ENCODE measurements around the gene STT3B. TPM values are rescaled to one million over a fixed set of nuclear protein-coding genes. Genes with fewer than 3 reads are reported as not detected.

Gene STT3B
- total RNA-seq, 1 donor from 2014 or later, result 190 TPM

GRCh38 chr3:31515486-31516284, 17.0 kb upstream of the STT3B start:
- FAIRE-seq (no peak), DNase-seq (ENCODE audit: low spot score in 2 of 2) (no peak)

DNA sequence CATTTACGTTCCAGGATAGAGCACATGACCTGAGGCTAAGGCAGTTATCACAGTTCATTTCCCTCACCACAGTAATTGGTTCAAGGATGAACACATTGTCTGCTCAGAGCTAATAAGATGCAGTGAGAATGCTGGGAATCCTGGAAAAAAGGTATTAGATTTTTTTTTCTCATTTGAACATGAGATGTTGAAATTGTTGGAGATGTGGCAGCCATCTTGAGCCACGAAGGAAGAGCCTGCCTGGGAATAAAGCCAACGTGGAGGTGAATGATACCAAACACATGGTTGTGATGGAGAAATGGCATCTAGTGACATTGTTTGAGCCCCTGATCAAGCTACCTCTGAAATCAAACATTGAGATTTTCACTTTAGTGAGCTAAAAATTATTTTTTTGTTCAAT, 16.0 kb upstream of the STT3B start:
- FAIRE-seq, result no peak
- DNase-seq (ENCODE audit: low spot score in 2 of 2), result no peak

DNA sequence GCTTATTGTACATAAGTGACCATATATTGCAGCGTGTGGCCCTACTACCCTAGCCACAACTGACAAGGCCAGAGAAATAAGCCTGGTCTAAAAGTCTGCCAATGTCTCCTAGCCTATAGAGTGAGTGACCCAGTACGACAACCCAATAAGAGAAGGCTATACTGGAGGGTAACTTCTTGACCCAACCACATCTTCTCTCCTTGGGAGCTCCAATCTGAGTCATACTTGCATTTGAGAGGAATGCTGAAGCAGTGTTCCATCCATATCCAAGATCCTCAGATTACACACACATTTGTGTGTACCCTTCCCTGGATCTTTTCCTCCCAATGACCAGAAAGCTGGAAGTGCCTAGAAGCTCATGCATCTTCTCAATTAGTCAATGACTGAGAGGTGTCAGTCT, 11.3 kb upstream of the STT3B start:
- DNase-seq (ENCODE audit: low spot score in 2 of 2) (no peak), FAIRE-seq (no peak)

GRCh38 chr3:31522152-31522551, 10.6 kb upstream of the STT3B start:
- FAIRE-seq (no peak), DNase-seq (ENCODE audit: low spot score in 2 of 2) (no peak)

DNA sequence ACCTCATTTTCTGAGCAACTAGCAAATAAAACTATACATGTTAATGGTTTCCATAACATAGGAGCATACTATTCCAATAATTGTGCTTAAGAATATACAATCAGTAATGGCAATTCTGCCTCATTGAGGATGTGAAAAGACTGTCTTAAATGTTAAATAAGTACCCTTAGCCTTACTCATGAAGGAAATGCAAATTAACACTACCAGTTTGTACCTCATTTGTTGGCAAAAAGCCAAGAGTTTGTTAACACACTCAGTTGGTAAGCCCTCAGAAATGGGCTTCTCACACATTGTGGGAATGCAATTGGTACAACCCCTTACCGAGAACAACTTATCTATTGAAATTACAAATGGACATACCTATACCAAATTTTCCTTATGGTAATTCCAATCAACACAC, 9.2 kb upstream of the STT3B start:
- FAIRE-seq (no peak), DNase-seq (ENCODE audit: low spot score in 2 of 2) (no peak)

- FAIRE-seq (no peak), DNase-seq (ENCODE audit: low spot score in 2 of 2) (no peak)
These were observed 7.2 kb upstream of the STT3B start for GRCh38 chr3:31525532-31525931.

DNA sequence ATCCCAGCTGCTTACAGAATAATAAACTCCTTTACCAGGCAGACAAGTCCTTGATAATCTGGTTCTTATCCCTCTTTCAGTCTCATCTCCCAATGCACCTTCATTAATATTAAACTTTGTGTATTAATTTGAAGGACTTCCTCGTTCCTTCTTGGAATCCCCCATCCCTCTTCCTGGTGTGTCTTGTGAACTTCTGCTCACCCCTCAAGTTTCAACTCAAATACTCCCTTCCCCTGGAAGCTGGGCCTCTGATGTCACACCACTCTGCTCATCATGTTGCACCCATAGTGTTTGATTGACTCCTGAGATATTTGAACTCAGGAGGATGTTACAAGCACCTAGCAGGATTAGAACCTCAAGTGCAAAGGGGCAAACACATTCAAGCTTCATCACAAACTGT, 3.3 kb upstream of the STT3B start:
- DNase-seq (ENCODE audit: low spot score in 2 of 2) (no peak), FAIRE-seq (no peak)

DNA sequence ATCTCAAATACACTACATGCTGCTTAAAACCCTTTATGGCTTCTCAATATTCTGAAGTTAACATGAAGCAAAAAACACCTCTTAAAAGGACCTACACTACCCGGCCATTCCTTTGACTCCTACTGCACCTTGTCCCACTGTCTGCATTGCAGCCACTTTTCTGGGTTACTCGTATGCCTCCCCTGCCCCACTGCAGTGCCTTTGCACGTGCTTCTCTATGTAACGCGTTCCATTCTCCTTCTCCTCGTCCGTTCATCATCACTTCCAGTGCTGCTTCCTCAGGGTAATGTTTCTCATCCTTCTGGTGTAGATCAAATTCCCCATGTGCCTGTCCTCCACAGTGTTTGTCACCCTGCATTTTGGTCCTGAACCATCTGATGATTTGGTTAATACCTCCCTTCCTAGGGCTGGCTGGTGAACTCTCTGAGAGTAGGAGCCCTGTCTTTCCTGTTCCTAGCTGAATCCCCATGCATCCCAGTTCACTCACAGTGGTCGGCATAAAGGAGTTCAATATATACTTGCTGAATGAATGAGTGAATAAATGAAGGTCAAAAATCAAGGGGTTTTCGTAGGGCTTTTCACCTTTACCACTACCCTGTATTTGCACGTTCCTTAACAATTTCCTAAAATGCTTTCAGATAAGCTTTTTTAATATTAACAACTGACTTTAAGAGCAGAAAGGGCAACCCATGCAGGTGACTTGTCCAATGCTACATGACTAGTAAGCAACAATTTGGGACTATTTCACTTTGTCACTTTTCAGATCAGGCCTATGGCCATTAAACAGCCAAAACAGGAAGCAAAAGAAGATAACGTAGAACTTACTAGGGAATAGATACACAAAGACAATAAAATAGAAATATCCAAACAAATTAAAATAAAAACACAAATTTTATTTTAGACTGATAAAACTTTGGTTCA, 2.4 kb upstream of the STT3B start:
- no peak for DNase-seq (ENCODE audit: low spot score in 2 of 2)
- no peak for FAIRE-seq

GRCh38 chr3:31530960-31531335, 1.8 kb upstream of the STT3B start:
- no peak for FAIRE-seq
- no peak for DNase-seq (ENCODE audit: low spot score in 2 of 2)

DNA sequence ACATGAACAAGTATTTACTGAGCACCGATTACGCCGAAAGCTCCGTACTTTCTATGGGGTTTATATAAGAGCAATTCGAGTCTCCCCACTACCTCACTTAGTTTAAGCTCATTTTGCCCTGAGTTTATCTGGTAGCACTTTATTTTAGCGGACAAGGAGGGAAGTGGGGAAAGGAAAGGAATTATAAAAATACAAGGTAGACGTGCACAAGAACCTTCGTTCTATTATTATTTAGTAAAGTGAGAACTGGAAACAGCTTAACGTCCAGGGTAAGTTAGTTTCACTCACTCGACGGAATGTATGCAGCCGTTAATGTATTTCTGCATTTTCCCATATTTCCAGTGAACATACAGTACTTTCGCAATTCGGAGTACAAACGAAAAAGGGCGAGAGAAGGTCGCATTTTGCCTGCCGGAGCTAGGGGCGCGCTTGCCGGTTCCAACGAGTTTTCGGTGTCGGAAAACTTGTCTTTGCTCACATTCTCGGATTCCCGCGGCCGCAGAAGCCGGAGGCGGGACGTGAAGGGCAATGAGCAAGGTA, 1.2 kb upstream of the STT3B start:
- no peak for DNase-seq (ENCODE audit: low spot score in 2 of 2)
- no peak for FAIRE-seq

GRCh38 chr3:31531992-31532586, 636 bp upstream of the STT3B start:
- FAIRE-seq, result peak; percentile 60

DNA sequence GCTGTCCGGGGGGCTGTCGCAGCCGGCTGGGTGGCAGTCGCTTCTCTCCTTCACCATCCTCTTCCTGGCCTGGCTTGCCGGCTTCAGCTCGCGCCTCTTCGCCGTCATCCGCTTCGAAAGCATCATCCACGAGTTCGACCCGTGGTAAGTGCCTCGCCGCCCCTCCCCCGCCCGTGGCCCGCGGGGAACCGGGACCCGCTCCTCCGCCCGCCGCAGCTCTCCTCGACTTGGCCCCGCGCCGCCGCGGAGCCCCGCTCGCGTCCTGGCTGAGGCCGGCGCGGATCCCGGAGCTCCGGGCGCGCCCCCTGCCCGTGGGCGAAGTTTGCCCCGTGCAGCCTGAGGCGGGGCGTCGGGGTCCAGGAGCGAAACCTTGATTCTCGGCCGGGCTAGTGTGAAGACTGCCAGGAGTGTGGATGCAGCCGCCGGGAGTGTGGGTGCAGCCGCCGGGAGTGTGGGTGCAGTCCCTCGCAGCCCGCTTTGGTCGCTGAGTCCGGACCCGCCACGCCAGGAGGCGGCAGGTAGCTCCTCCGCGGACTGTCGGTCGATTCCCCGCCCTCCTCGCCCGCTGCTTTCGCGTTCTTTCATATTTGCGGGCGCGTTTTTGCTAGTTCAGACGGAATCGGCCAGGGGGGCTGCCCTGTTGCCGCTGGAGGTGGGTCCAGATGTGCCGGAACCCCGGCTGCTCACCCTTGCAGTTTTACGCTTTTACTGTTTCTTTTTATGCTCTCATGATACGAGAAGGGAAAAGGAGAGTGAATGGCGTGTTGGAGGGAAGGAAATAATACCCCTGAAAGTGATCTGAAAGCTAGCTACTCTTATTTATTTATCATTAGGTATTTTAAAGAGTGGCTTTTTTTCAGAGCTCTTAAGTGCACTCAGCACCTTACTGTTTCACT, 692 bp downstream of the STT3B start:
- no peak for FAIRE-seq
- DNase-seq (ENCODE audit: low spot score in 2 of 2), result peak; percentile 42 to 64

More at GRCh38 chr3:31531992-31532586, 636 bp upstream of the STT3B start:
- peak; percentile 98 to 99 for DNase-seq (ENCODE audit: low spot score in 2 of 2)

DNA sequence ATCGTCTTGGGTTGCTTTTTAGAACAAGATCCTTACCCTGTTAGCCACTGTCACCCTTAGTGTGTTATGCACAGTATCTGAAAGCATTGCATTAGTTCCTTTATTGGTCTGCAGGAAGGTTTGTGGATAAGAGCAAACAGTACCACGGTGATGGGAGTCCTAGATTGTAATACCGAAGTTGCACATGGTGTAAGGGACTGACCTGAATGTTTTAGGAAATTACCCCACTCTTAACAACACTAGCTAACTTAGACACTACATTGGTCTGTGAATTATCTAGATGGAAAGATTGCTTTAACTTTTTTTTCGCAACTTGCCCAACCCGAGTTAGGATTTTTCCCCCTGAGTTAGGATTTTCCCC, 1.3 kb downstream of the STT3B start:
- DNase-seq (ENCODE audit: low spot score in 2 of 2), result no peak
- no peak for FAIRE-seq

- DNase-seq (ENCODE audit: low spot score in 2 of 2) (no peak), FAIRE-seq (no peak)
These were observed 3.8 kb downstream of the STT3B start for GRCh38 chr3:31536497-31536896.

DNA sequence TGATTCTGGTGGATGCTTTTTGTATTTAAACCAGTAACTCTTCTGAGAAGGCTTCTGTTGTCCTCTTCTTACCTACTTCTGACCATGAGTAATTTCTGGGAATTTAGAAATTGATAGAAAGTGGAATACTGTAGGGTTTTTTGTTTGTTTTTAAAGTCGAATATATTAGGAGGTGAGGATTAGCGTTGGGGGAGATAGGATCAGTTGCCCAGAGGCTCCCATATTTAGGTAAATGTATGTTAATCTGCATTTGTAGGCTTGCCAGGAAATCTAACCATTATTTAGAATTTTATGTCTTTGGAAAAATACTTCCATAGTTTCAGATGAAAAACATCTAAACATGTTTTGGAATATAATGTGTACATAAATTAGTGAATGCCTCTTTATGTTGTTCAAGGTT, 6.1 kb downstream of the STT3B start:
- no peak for DNase-seq (ENCODE audit: low spot score in 2 of 2)
- FAIRE-seq, result no peak

- no peak for FAIRE-seq
- DNase-seq (ENCODE audit: low spot score in 2 of 2), result no peak
These were observed 6.5 kb downstream of the STT3B start for GRCh38 chr3:31539275-31539674.

- FAIRE-seq (peak; percentile 15), DNase-seq (ENCODE audit: low spot score in 2 of 2) (no peak)
These were observed 8.4 kb downstream of the STT3B start for GRCh38 chr3:31541089-31541488.

GRCh38 chr3:31542246-31542645, 9.5 kb downstream of the STT3B start:
- no peak for DNase-seq (ENCODE audit: low spot score in 2 of 2)
- FAIRE-seq, result no peak

GRCh38 chr3:31543375-31543774, 10.7 kb downstream of the STT3B start:
- FAIRE-seq (no peak), DNase-seq (ENCODE audit: low spot score in 2 of 2) (no peak)

- DNase-seq (ENCODE audit: low spot score in 2 of 2) (no peak), FAIRE-seq (no peak)
These were observed 11.9 kb downstream of the STT3B start for GRCh38 chr3:31544634-31545033.
